Subcutaneous adipose tissue (tissue), 4 donors: ENCODE data around the gene SH3BP4. TPM values are rescaled to one million over a fixed set of nuclear protein-coding genes. Genes with fewer than 3 reads are reported as not detected.

Experiments used
- CTCF ChIP-seq: fragments of 450-650 bp; IDR thresholded peaks from one replicate; pipeline ENCODE4 v1.5.1; 2016; ENCODE audit warnings: low read depth, mild to moderate bottlenecking, control low read depth, antibody characterized with exemption, moderate library complexity
- total RNA-seq, 4 donors: library from RNA; depleted of rRNA; stranded (reverse); fragments of >200 nt; gene quantifications; one replicate each; pipeline ENCODE4 v1.1.0, GENCODE V29; 2016

The SH3BP4 gene
- total RNA-seq, 4 donors from 2014 or later, result 12.4 to 35.6 (median 24.1) TPM

GRCh38 chr2:234945339-234945873 lies 6.4 kb upstream of the SH3BP4 start:
- no peak for TF ChIP-seq CTCF

- no peak for TF ChIP-seq CTCF
Measured at GRCh38 chr2:234947556-234947955, 4.3 kb upstream of the SH3BP4 start.

- TF ChIP-seq CTCF, result no peak
Measured at GRCh38 chr2:234949762-234950434, 1.9 kb upstream of the SH3BP4 start.

GRCh38 chr2:234950435-234950729 lies 1.4 kb upstream of the SH3BP4 start:
- TF ChIP-seq CTCF, result no peak

GRCh38 chr2:234950730-234951663 lies 820 bp upstream of the SH3BP4 start:
- no peak for TF ChIP-seq CTCF

- TF ChIP-seq CTCF, result no peak
Measured at GRCh38 chr2:234952270-234953115, 676 bp downstream of the SH3BP4 start.
